TTC549 (cell line): Measurements from ENCODE around the gene C21orf91.
"Not testable (repeated sequence)": the region's sequence is repeated elsewhere in the genome, so short reads cannot be mapped to it uniquely, and the experiment has no call there.

Experiments
- FAIRE-seq: peaks from 2 replicates; lab custom pipeline; 2012; peaks lifted over from hg19 to GRCh38; lab: Jason Lieb, UNC

The C21orf91 gene

GRCh38 chr21:17777072-17777765 is 41.9 kb downstream of the C21orf91 start:
- no peak for FAIRE-seq

DNA sequence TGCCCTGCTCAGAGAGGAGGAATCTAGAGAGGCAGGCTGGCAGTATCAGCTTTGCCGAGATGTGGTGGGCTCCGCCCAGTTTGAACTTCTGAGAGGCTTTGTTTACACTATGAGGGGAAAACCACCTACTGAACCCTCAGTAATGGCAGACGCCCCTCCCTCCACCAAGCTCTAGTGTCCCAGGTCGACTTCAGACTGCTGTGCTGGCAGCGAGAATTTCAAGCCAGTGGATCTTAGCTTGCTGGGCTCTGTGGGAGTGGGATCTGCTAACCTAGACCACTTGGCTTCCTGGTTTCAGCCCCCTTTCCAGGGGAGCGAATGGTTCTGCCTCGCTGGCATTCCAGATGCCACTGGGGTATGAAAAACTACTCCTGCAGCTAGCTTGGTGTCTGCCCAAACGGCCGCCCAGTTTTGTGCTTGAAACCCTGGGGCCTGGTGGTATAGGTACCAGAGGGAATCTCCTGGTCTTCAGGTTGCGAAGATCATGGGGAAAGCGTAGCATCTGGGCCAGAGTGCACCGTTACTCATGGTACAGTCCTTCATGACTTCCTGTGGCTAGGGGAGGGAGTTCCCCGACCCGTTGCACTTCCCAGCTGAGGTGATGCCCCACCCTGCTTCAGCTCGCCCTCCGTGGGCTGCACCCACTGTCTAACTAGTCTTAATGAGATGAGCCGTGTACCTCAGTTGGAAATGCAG is 43.6 kb downstream of the C21orf91 start:
- FAIRE-seq, result no peak

- not testable (repeated sequence) for FAIRE-seq
Measured at GRCh38 chr21:17775021-17775420, 44.1 kb downstream of the C21orf91 start.

- no peak for FAIRE-seq
Measured at GRCh38 chr21:17769447-17769845, 49.7 kb downstream of the C21orf91 start.

DNA sequence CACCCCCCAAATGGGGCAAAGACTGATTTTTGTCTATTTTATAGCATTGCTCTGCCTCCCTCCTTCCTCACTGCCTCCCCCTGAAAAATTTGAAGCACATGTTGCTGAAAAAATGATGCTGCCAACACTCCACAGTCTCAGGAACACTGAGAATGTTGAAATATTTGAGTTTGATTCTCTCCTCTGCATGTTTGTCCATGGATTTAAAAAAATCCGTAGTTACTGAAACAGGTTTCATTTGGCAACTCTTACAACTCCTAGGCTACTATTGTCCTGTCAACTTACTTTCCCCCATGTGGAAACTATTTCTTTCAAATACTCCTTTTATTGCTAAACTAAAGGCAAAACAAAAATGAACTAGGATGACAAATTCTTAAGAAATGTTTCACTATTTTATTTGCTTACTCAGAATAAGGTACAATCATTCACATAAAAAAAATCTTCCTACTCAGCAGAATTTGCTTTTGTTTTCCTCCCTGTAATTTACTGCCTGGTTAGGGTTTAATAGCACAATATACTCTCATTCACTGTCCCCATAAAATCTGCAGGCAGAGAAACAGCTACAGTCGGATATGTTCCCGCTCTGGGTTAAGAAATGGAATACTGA is 50.2 kb downstream of the C21orf91 start:
- no peak for FAIRE-seq

GRCh38 chr21:17765207-17765606 is 53.9 kb downstream of the C21orf91 start:
- no peak for FAIRE-seq

- no peak for FAIRE-seq
Measured at GRCh38 chr21:17763288-17764037, 55.7 kb downstream of the C21orf91 start.

DNA sequence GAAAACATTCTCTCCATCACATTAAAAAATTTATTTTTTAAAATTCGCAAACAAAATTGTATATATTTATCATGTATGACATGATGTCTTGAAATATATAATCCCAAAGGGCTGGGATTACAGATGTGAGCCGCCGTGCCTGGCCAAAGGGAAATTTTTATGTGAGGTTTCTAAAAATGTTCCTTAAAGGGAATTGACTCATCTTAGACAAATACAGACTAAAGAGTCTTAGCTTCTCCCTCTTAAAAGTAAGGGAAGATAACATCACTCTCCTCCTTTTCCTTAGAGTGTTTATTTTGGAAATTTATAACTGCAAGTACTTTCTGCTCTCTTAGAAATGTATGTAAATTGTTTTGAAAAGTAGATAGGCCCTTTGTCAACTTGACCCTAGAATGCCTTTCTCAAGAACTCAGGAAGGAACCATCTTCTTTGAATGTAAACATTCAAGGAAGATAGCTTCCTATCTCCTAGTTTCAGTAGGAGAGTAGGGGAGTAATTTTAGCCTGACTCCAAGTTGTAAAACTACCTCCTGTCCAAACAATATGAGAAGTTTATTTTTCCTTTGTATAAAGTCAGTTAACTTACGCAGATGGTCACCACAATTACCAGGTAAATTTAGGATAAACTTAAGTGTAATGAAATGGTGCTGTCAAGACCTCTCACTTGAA is 59.5 kb downstream of the C21orf91 start:
- FAIRE-seq, result no peak

DNA sequence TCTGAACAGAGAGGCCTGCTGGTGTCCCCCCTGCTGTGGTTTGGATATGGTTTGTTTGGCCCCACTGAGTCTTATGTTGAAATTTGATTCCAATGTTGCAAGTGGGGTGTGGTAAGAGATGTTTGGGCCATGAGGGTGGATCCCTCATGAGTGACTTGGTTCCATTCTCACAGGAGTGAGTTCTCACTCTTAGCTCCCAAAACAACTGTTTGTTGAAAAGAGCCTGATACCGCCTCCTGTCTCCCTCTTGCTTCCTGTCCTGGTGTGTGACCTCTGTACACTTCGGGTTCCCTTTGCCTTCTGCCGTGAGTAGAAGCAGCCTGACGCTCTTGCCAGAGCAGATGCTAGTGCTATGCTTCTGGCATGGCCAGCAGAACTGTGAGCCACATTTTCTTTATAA is 60.5 kb downstream of the C21orf91 start:
- FAIRE-seq, result no peak

GRCh38 chr21:17757671-17758070 is 61.5 kb downstream of the C21orf91 start:
- FAIRE-seq, result no peak

GRCh38 chr21:17753736-17754135 is 65.4 kb downstream of the C21orf91 start:
- FAIRE-seq, result no peak

DNA sequence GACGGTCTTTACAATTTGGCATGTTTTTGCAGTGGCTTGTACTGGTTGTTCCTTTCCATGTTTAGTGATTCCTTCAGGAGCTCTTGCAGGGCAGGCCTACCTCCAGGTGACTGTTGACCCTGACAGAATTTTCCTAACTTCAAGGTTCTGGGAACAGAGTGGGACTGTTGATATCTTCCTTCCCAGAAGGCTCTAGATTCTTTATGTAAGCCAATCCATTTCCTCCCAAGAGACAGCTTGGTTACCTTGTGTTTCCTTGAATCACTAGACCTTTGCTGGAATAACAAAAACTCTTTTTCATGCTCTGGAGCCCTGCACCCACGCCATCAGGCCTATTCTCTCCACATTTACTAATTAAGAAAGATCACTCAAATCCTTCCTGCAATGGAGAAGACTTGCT is 67.0 kb downstream of the C21orf91 start:
- FAIRE-seq, result no peak

- no peak for FAIRE-seq
Measured at GRCh38 chr21:17746920-17747319, 72.2 kb downstream of the C21orf91 start.

GRCh38 chr21:17745086-17745485 is 74.1 kb downstream of the C21orf91 start:
- FAIRE-seq, result no peak

DNA sequence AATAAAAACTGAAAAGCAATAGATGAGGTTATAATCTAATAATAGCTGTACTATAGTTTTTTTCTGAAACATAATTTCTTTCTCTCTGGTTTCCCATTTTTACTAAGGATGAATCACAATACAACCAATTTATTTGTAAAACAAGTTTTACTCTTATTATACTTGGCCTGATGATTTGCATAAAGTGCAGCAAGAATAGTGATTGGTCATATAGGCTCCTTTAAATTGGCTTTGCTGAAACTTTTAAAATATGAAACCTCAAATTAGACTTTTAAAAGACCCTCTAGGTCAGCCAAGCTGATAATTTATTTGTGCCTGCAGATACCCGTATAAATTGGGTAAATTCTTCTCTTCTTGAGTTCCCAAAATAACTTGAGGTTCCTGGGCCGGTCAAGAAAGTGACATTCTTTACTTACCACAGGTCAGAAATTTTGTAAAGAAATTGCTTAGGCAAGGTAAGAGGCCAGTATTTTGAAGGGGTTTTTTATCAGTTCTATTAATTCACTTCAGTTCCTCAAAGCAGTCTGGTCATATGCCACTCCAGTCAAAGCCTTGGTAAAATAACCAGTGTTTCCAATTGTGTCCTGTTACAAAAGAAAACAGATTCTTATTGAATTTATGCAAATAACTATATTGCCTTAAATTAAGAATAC is 76.1 kb downstream of the C21orf91 start:
- FAIRE-seq, result no peak

- FAIRE-seq, result no peak
Measured at GRCh38 chr21:17742181-17742580, 77.0 kb downstream of the C21orf91 start.
